Smooth muscle cell (in vitro differentiated cells): ENCODE data around the gene TRAK1. TPM values are rescaled to one million over a fixed set of nuclear protein-coding genes. Genes with fewer than 3 reads are reported as not detected.
A peak's percentile ranks its signal among the peaks of the same experiment; 100 is the strongest.

Experiments
- DNase-seq: peaks from one replicate; lab custom pipeline; 2025; ENCODE audit not compliant: unreplicated experiment; lab: John Stamatoyannopoulos, UW
- H2AFZ ChIP-seq: fragments of 200-600 bp; sonication (generic); 2 replicates; pipeline ENCODE4 v1.6.0; 2016; ENCODE audit warnings: antibody characterized with exemption, low read depth, mild to moderate bottlenecking
- H3F3A ChIP-seq: fragments of 200-600 bp; sonication (generic); 2 replicates; pipeline ENCODE4 v1.6.0; 2017; ENCODE audit warnings: antibody characterized with exemption, low read depth
- H3K27ac ChIP-seq: fragments of 200-600 bp; sonication (generic); 2 replicates; pipeline ENCODE4 v1.5.1; 2016; ENCODE audit warnings: low read depth, mild to moderate bottlenecking
- H3K27me3 ChIP-seq: fragments of 200-600 bp; sonication (generic); 2 replicates; pipeline ENCODE4 v1.6.1; 2016; ENCODE audit warnings: low read depth, mild to moderate bottlenecking
- H3K36me3 ChIP-seq: fragments of 200-600 bp; sonication (generic); 2 replicates; pipeline ENCODE4 v1.5.1; 2016; ENCODE audit warnings: low read depth
- H3K4me1 ChIP-seq: fragments of 200-600 bp; sonication (generic); 2 replicates; pipeline ENCODE4 v1.5.1; 2016; ENCODE audit warnings: low read depth
- H3K4me2 ChIP-seq: fragments of 200-600 bp; sonication (generic); 2 replicates; pipeline ENCODE4 v1.6.0; 2016; ENCODE audit warnings: mild to moderate bottlenecking
- H3K4me3 ChIP-seq: fragments of 200-600 bp; sonication (generic); 2 replicates; pipeline ENCODE4 v1.5.1; 2016; ENCODE audit warnings: mild to moderate bottlenecking
- H3K79me2 ChIP-seq: fragments of 200-600 bp; sonication (generic); 2 replicates; pipeline ENCODE4 v1.6.0; 2016; ENCODE audit warnings: low read depth, mild to moderate bottlenecking
- H3K9ac ChIP-seq: fragments of 200-600 bp; sonication (generic); 2 replicates; pipeline ENCODE4 v1.6.0; 2016; ENCODE audit warnings: low read depth
- H3K9me3 ChIP-seq: fragments of 200-600 bp; sonication (generic); replicated peaks from 2 replicates; pipeline ENCODE4 v1.5.1; 2016; ENCODE audit warnings: low read depth
- H4K20me1 ChIP-seq: fragments of 200-600 bp; sonication (generic); 2 replicates; pipeline ENCODE4 v1.6.0; 2016; ENCODE audit warnings: low read depth
- WGBS: methylation state at CpG from one replicate; pipeline ENCODE4 v1.1.7; 2016; ENCODE audit warnings: low lambda C conversion rate; 5-methylcytosine and 5-hydroxymethylcytosine counted together
- polyA plus RNA-seq: library from polyadenylated mRNA; unstranded; fragments of >200 nt; fragmentation: Nextera tagmentation; extraction: Ambion mirVana; gene quantifications from 2 replicates; pipeline ENCODE4 v1.2.1, GENCODE V29; 2016
- total RNA-seq: library from RNA; depleted of rRNA; stranded (reverse); fragments of >200 nt; gene quantifications from 2 replicates; pipeline ENCODE4 v1.2.3, GENCODE V29; 2014
- TF ChIP-seq, protein P1 (sequence below): fragments of 200-600 bp; sonication (generic); IDR thresholded peaks from 2 replicates; pipeline ENCODE4 v1.5.1; 2017; ENCODE audit warnings: borderline replicate concordance, mild to moderate bottlenecking, antibody characterized with exemption; ENCODE audit not compliant: insufficient read depth, poor library complexity, severe bottlenecking

The TRAK1 gene
- total and polyA plus RNA-seq, 2 experiments from 2014 or later: 8.7 to 16.3 TPM

DNA sequence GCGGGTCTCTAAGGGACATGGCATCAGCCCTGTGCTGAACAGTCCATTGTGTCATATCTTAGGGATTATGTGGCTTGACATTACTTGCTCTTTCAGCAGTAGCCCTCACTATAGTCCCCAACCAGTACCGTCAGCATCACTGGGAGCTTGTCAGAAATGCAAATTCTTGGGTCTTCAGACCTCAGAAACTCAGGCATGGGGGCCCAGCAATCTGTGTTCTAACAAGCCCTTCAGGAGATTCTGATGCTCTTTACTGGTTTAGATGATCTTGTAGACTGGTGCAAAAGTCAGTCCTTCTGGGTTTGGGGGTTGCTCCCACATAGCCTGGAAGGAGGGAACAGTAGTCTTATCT is 39.0 kb upstream of the TRAK1 start:
- Histone ChIP-seq H3K4me1 (peaks cover 26% of the 10 kb centered on the region), H3K4me2 (peak overlapping the region; percentile 60), H3F3A (peaks cover 18% of the 10 kb centered on the region), H4K20me1 (no peaks in the 10 kb centered on the region), H3K9ac (peak overlapping the region; percentile 55), H3K27me3 (no peaks in the 10 kb centered on the region), H3K4me3 (no peak overlapping the region), H3K36me3 (no peaks in the 10 kb centered on the region), H3K79me2 (peaks cover 54% of the 10 kb centered on the region), H2AFZ (no peak overlapping the region), H3K9me3 (no peaks in the 10 kb centered on the region), H3K27ac (peak overlapping the region; percentile 92)
- no peak for DNase-seq
- TF ChIP-seq, protein P1, sequence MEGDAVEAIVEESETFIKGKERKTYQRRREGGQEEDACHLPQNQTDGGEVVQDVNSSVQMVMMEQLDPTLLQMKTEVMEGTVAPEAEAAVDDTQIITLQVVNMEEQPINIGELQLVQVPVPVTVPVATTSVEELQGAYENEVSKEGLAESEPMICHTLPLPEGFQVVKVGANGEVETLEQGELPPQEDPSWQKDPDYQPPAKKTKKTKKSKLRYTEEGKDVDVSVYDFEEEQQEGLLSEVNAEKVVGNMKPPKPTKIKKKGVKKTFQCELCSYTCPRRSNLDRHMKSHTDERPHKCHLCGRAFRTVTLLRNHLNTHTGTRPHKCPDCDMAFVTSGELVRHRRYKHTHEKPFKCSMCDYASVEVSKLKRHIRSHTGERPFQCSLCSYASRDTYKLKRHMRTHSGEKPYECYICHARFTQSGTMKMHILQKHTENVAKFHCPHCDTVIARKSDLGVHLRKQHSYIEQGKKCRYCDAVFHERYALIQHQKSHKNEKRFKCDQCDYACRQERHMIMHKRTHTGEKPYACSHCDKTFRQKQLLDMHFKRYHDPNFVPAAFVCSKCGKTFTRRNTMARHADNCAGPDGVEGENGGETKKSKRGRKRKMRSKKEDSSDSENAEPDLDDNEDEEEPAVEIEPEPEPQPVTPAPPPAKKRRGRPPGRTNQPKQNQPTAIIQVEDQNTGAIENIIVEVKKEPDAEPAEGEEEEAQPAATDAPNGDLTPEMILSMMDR: no peak
- 54% methylated on average over 2 of the region's 2 CpGs for WGBS

- Histone ChIP-seq H3K4me2 (peak overlapping the region; percentile 69), H3K4me1 (peaks cover 26% of the 10 kb centered on the region), H3K4me3 (no peak overlapping the region), H3K9ac (peak overlapping the region; percentile 67), H3K27ac (peak overlapping the region; percentile 92), H2AFZ (no peak overlapping the region), H3K27me3 (no peaks in the 10 kb centered on the region), H3F3A (peaks cover 18% of the 10 kb centered on the region), H3K36me3 (no peaks in the 10 kb centered on the region), H3K9me3 (no peaks in the 10 kb centered on the region), H4K20me1 (no peaks in the 10 kb centered on the region), H3K79me2 (peaks cover 55% of the 10 kb centered on the region)
- TF ChIP-seq, protein P1: no peak
- no peak for DNase-seq
- WGBS: 39% methylated on average over 10 of the region's 10 CpGs
Observed at GRCh38 chr3:42052484-42053351, 38.4 kb upstream of the TRAK1 start.

- no peaks in the 10 kb centered on the region for H3K9me3 ChIP-seq
- H4K20me1 ChIP-seq: no peaks in the 10 kb centered on the region
- no peak overlapping the region for H3K4me2 ChIP-seq
- H3K4me1 ChIP-seq: peaks cover 26% of the 10 kb centered on the region
- no peak overlapping the region for H3K9ac ChIP-seq
- no peak overlapping the region for H3K4me3 ChIP-seq
- H3K27me3 ChIP-seq: no peaks in the 10 kb centered on the region
- TF ChIP-seq, protein P1: no peak
- DNase-seq: no peak
- peaks cover 55% of the 10 kb centered on the region for H3K79me2 ChIP-seq
- H3K27ac ChIP-seq: no peak overlapping the region
- WGBS: 89% methylated on average over 7 of the region's 7 CpGs
- no peak overlapping the region for H2AFZ ChIP-seq
- H3F3A ChIP-seq: peaks cover 15% of the 10 kb centered on the region
- H3K36me3 ChIP-seq: no peaks in the 10 kb centered on the region
Observed at GRCh38 chr3:42053476-42053875, 37.7 kb upstream of the TRAK1 start.
